H1 (cell line): Measurements from ENCODE around the gene HS2ST1. TPM values are rescaled to one million over a fixed set of nuclear protein-coding genes. Genes with fewer than 3 reads are reported as not detected.

ENCODE experiments used
- CTCF ChIA-PET: fragments of 300-600 bp; sonication (Branson Sonifier 250); formaldehyde crosslinking; loops from one replicate; lab custom pipeline; 2021; ENCODE audit not compliant: partially characterized antibody; lab: Charles Lee
- POLR2A ChIA-PET: fragments of 300-600 bp; sonication (Branson Sonifier 250); formaldehyde crosslinking; loops from one replicate; lab custom pipeline; 2021; ENCODE audit warnings: inconsistent platforms; ENCODE audit not compliant: partially characterized antibody; lab: Charles Lee
- DNase-seq, 2 experiments: peaks; one replicate each; pipeline versions ENCODE4 v3.0.0 to v3.0.0-alpha.2; 2010 to 2022; ENCODE audit warnings: low spot score in 2 of 2, low read depth in 1 of 2, mixed read lengths in 1 of 2
- FAIRE-seq: peaks from 2 replicates; lab custom pipeline; 2011; peaks lifted over from hg19 to GRCh38; lab: Jason Lieb, UNC
- H2AFZ ChIP-seq: 2 replicates; pipeline ENCODE4 v1.8.1; 2012; ENCODE audit warnings: low read length, inconsistent platforms
- H2AK5ac ChIP-seq: 2 replicates; pipeline ENCODE4 v1.6.1; 2013; ENCODE audit warnings: low read depth, low read length
- H2BK120ac ChIP-seq: replicated peaks from 2 replicates; pipeline ENCODE3; 2013; ENCODE audit warnings: low read depth, low read length, inconsistent platforms
- H2BK12ac ChIP-seq: 2 replicates; pipeline ENCODE4 v1.6.1; 2013; ENCODE audit warnings: low read depth, low read length
- H2BK15ac ChIP-seq: 2 replicates; pipeline ENCODE4 v1.6.1; 2013; ENCODE audit warnings: low read length
- H2BK20ac ChIP-seq: 2 replicates; pipeline ENCODE4 v1.6.1; 2013; ENCODE audit warnings: low read length
- H2BK5ac ChIP-seq: 2 replicates; pipeline ENCODE4 v1.6.1; 2013; ENCODE audit warnings: low read depth, low read length
- H3K14ac ChIP-seq: 2 replicates; pipeline ENCODE4 v1.6.1; 2013; ENCODE audit warnings: inconsistent platforms; ENCODE audit not compliant: insufficient read length
- H3K18ac ChIP-seq: 2 replicates; pipeline ENCODE4 v1.6.1; 2013; ENCODE audit warnings: low read length; ENCODE audit errors: extremely low read depth
- H3K23ac ChIP-seq: 2 replicates; pipeline ENCODE4 v1.6.1; 2013; ENCODE audit warnings: inconsistent platforms; ENCODE audit not compliant: insufficient read length
- H3K23me2 ChIP-seq: 2 replicates; pipeline ENCODE4 v1.6.1; 2013; ENCODE audit warnings: low read depth, low read length
- H3K27ac ChIP-seq: 2 replicates; pipeline ENCODE4 v1.6.1; 2011; ENCODE audit warnings: low read depth, low read length, inconsistent platforms
- H3K27me3 ChIP-seq, 4 experiments: replicated peaks in 1 of 4; 1 replicate in 1 of 4; 2 replicates in 3 of 4; pipeline versions ENCODE4 v1.6.1 to v1.8.1; 2011 to 2013; ENCODE audit warnings: low read length in 3 of 4, mild to moderate bottlenecking in 3 of 4, inconsistent platforms in 2 of 4, mixed read lengths in 2 of 4, moderate library complexity in 1 of 4; ENCODE audit not compliant: control insufficient read depth in 3 of 4, insufficient read depth in 3 of 4; ENCODE audit errors: extremely low read depth in 1 of 4
- H3K36me3 ChIP-seq, 4 experiments: 2 replicates each; pipeline versions ENCODE4 v1.6.1 to v1.8.1; 2011 to 2013; ENCODE audit warnings: mild to moderate bottlenecking in 4 of 4, low read length in 3 of 4, moderate library complexity in 2 of 4, control low read depth in 1 of 4, inconsistent platforms in 1 of 4; ENCODE audit not compliant: insufficient read depth in 4 of 4, control insufficient read depth in 2 of 4
- H3K4ac ChIP-seq: replicated peaks from 2 replicates; pipeline ENCODE3; 2013; ENCODE audit warnings: low read length, low read depth, mixed read lengths, inconsistent platforms; ENCODE audit not compliant: insufficient read length
- H3K4me1 ChIP-seq, 4 experiments: replicated peaks in 1 of 4; 1 replicate in 1 of 4; 2 replicates in 3 of 4; pipeline versions ENCODE4 v1.6.1 to v1.8.1; 2011 to 2013; ENCODE audit warnings: low read length in 3 of 4, inconsistent platforms in 2 of 4, mixed read lengths in 1 of 4; ENCODE audit not compliant: insufficient read depth in 4 of 4, control insufficient read depth in 3 of 4
- H3K4me2 ChIP-seq, 2 experiments: 2 replicates each; pipeline versions ENCODE4 v1.6.1 to v1.8.1; 2011 to 2013; ENCODE audit warnings: low read depth in 2 of 2, low read length in 2 of 2, control low read depth in 1 of 2, inconsistent platforms in 1 of 2, mild to moderate bottlenecking in 1 of 2; ENCODE audit not compliant: insufficient read depth in 1 of 2
- H3K4me3 ChIP-seq, 4 experiments: fragments of 200-600, 300-600 bp in 1 of 4; sonication (generic), shearing (Covaris generic), sonication (Bioruptor Twin) in 1 of 4; 2 replicates each; pipeline versions ENCODE4 v1.5.1 to v1.8.1; 2011 to 2016; ENCODE audit warnings: low read length in 4 of 4, low read depth in 3 of 4, control low read depth in 2 of 4, inconsistent platforms in 2 of 4, mild to moderate bottlenecking in 2 of 4, mixed read lengths in 1 of 4, moderate library complexity in 1 of 4; ENCODE audit not compliant: insufficient read depth in 2 of 4; ENCODE audit errors: extremely low read depth in 1 of 4
- H3K56ac ChIP-seq: replicated peaks from 2 replicates; pipeline ENCODE3; 2013; ENCODE audit warnings: low read depth, mild to moderate bottlenecking, mixed read lengths, low read length, inconsistent platforms; ENCODE audit not compliant: insufficient read length
- H3K79me1 ChIP-seq: 2 replicates; pipeline ENCODE4 v1.6.1; 2013; ENCODE audit warnings: low read depth, low read length, control low read depth
- H3K79me2 ChIP-seq, 2 experiments: 2 replicates each; pipeline versions ENCODE4 v1.6.1 to v1.8.1; 2012 to 2013; ENCODE audit warnings: low read length in 2 of 2, mild to moderate bottlenecking in 2 of 2, inconsistent platforms in 1 of 2; ENCODE audit not compliant: insufficient read depth in 2 of 2, control insufficient read depth in 1 of 2
- H3K9ac ChIP-seq, 4 experiments: replicated peaks in 1 of 4; 1 replicate in 1 of 4; 2 replicates in 3 of 4; pipeline versions ENCODE4 v1.6.1 to v1.8.1; 2011 to 2013; ENCODE audit warnings: low read depth in 3 of 4, low read length in 3 of 4, control low read depth in 2 of 4, mild to moderate bottlenecking in 2 of 4, moderate library complexity in 2 of 4, inconsistent platforms in 1 of 4; ENCODE audit errors: extremely low read depth in 1 of 4
- H3K9me3 ChIP-seq, 2 experiments: 2 replicates each; pipeline versions ENCODE4 v1.6.1 to v1.8.1; 2012 to 2013; ENCODE audit warnings: mild to moderate bottlenecking in 2 of 2, moderate library complexity in 2 of 2, control low read depth in 1 of 2, inconsistent platforms in 1 of 2, low read depth in 1 of 2, low read length in 1 of 2, mixed read lengths in 1 of 2; ENCODE audit not compliant: insufficient read depth in 2 of 2
- H4K20me1 ChIP-seq, 2 experiments: replicated peaks in 1 of 2; 2 replicates each; pipeline versions ENCODE3 to v1.8.1; 2011 to 2013; ENCODE audit warnings: inconsistent platforms in 2 of 2, low read length in 2 of 2, mild to moderate bottlenecking in 1 of 2; ENCODE audit not compliant: insufficient read depth in 2 of 2, control insufficient read depth in 1 of 2
- H4K5ac ChIP-seq: 2 replicates; pipeline ENCODE4 v1.6.1; 2013; ENCODE audit warnings: low read length, low read depth, mixed read lengths, inconsistent platforms; ENCODE audit not compliant: insufficient read length
- H4K8ac ChIP-seq: 2 replicates; pipeline ENCODE4 v1.8.0; 2013; ENCODE audit warnings: mild to moderate bottlenecking, moderate library complexity, low read length, inconsistent platforms; ENCODE audit not compliant: insufficient read depth; ENCODE audit errors: extremely low read depth
- H4K91ac ChIP-seq: replicated peaks from 2 replicates; pipeline ENCODE3; 2013; ENCODE audit warnings: low read length, mixed read lengths, inconsistent platforms; ENCODE audit not compliant: insufficient read length
- BACH1 ChIP-seq: IDR thresholded peaks from 2 replicates; pipeline ENCODE4 v1.6.1; 2012; ENCODE audit warnings: low read length, improper control_type of control experiment
- CBX5 ChIP-seq: fragments of 300-800, 300-1000 bp; sonication (generic); IDR thresholded peaks from 2 replicates; pipeline ENCODE4 v1.7.1; 2016; ENCODE audit warnings: antibody characterized with exemption, low read length, low read depth
- CREB1 ChIP-seq: IDR thresholded peaks from 2 replicates; pipeline ENCODE4 v1.6.1; 2012; ENCODE audit warnings: inconsistent platforms
- EZH2 ChIP-seq: fragments of 200-600 bp; sonication (generic); IDR thresholded peaks from 2 replicates; pipeline ENCODE4 v1.7.1; 2012; ENCODE audit warnings: low read depth, mild to moderate bottlenecking, moderate library complexity, low read length, inconsistent platforms; ENCODE audit not compliant: severe bottlenecking
- FOSL1 ChIP-seq: IDR thresholded peaks from 2 replicates; pipeline ENCODE4 v1.6.1; 2011; ENCODE audit warnings: mild to moderate bottlenecking, low read depth, low read length, moderate library complexity; ENCODE audit not compliant: insufficient read depth
- HDAC2 ChIP-seq, 2 experiments: fragments of 300-600 bp in 1 of 2; sonication (generic) in 1 of 2; IDR thresholded peaks; 2 replicates each; pipeline ENCODE4 v1.6.1; 2011 to 2012; ENCODE audit warnings: low read depth in 2 of 2, low read length in 2 of 2, mild to moderate bottlenecking in 2 of 2, moderate library complexity in 2 of 2, borderline replicate concordance in 1 of 2, inconsistent platforms in 1 of 2
- KDM1A ChIP-seq: fragments of 200-600, 300-600 bp; sonication (generic); IDR thresholded peaks from 2 replicates; pipeline ENCODE4 v1.7.1; 2016; ENCODE audit warnings: mild to moderate bottlenecking, low read length, borderline replicate concordance
- POLR2AphosphoS5 ChIP-seq: IDR thresholded peaks from 2 replicates; pipeline ENCODE4 v1.6.1; 2011; ENCODE audit warnings: low read depth, low read length
- SP4 ChIP-seq: IDR thresholded peaks from 2 replicates; pipeline ENCODE4 v1.6.1; 2012; ENCODE audit warnings: low read length, inconsistent platforms
- TAF1 ChIP-seq: IDR thresholded peaks from 2 replicates; pipeline ENCODE4 v1.6.1; 2011; ENCODE audit warnings: mild to moderate bottlenecking, low read depth, low read length
- TEAD4 ChIP-seq: IDR thresholded peaks from 2 replicates; pipeline ENCODE4 v1.6.1; 2012; ENCODE audit warnings: low read depth, low read length, inconsistent platforms, mixed read lengths
- WGBS, 2 experiments: shearing (Covaris generic) in 1 of 2; methylation state at CpG; one replicate each; pipeline versions ENCODE4 v1.1.6 to v1.1.7; 2013 to 2015; ENCODE audit warnings: low lambda C conversion rate in 2 of 2, mixed read lengths in 2 of 2, inconsistent platforms in 1 of 2, low coverage in 1 of 2, missing lambda C conversion rate in 1 of 2; ENCODE audit not compliant: insufficient replicate concordance in 2 of 2, insufficient coverage in 1 of 2, insufficient read length in 1 of 2; ENCODE audit errors: extremely low coverage in 1 of 2, missing lambda C conversion rate in 1 of 2; 5-methylcytosine and 5-hydroxymethylcytosine counted together
- polyA plus RNA-seq, 7 experiments: library from polyadenylated mRNA; depleted of rRNA in 3 of 7; stranded (reverse) in 5 of 7; unstranded in 2 of 7; fragments of >200 nt in 5 of 7; fragments of 200-250 nt in 2 of 7; gene quantifications; 1 replicate in 5 of 7; 2 replicates in 1 of 7; 4 replicates in 1 of 7; pipeline versions ENCODE4 v1.2.1 to v1.2.3, GENCODE V29; 2011 to 2013; ENCODE audit warnings: missing spikeins in 2 of 7, mixed read lengths in 2 of 7
- total RNA-seq: library from RNA; stranded (reverse); fragmentation: NEBNext Ultra II Directional; extraction: Animal tissue kit (Norgen Biotek cat#: 25700); gene quantifications from 2 replicates; pipeline ENCODE4 v1.2.1, GENCODE V29; 2021

Gene HS2ST1
- total and polyA plus RNA-seq, 2 of the 8 experiments (the other 6 are each of a cell fraction or from before 2014, with no cell fraction given): 5.2 to 28.3 TPM

DNA sequence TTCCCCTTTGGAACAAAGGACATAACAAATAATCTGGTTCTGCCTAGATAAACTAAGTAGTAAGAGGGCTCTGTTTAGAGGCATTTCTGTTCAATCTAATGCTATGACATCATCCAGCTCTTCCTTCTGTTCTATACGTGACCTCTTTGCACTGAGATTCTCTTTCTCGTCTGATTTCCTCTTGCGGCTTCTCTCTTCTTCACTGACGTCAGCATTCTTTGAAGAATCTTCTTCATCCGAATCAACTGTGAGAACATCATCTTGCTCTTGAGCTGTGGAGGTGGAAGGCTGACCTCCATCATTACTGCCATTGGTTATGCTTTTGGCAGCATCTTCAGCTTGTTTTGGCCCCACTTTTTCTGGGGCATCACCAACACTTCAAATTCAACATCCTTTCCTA is 130.4 kb downstream of the HS2ST1 start:
- Histone ChIP-seq H2AFZ (no peak overlapping the region), H2BK5ac (no peak overlapping the region), H4K20me1 (peaks cover 0 to 2% of the 10 kb centered on the region in 2 experiments), H3K9me3 (no peaks in the 10 kb centered on the region; a peak in 2 of 4 replicates), H3K56ac (no peak overlapping the region), H3K27ac (no peak overlapping the region), H3K79me2 (peaks cover 0 to 44% of the 10 kb centered on the region in 2 experiments; a peak in 2 of 4 replicates), H3K23me2 (no peaks in the 10 kb centered on the region), H3K4ac (no peak overlapping the region), H3K79me1 (no peaks in the 10 kb centered on the region), H2BK20ac (no peak overlapping the region), H2BK15ac (no peak overlapping the region), H4K91ac (no peak overlapping the region), H2BK12ac (no peak overlapping the region), H4K5ac (no peak overlapping the region), H3K18ac (no peak overlapping the region), H3K23ac (no peak overlapping the region), H3K4me1 (no peaks in the 10 kb centered on the region), H3K9ac (no peak overlapping the region), H3K27me3 (no peaks in the 10 kb centered on the region), H3K4me3 (no peak overlapping the region), H3K14ac (no peak overlapping the region), H4K8ac (no peak overlapping the region), H2BK120ac (no peak overlapping the region), H2AK5ac (no peak overlapping the region), H3K4me2 (no peak overlapping the region), H3K36me3 (no peaks in the 10 kb centered on the region; a peak in 1 of 8 replicates)
- no peak for DNase-seq
- no peak for FAIRE-seq
- ChIA-PET POLR2A (no interaction called here), CTCF (interaction anchor here (1.9 kb wide), 1 partner anchor 39 kb away, joined by 6 read pairs; no protein-coding TSS in a partner anchor)
- 92% methylated on average over 5 of the region's 5 CpGs; no CpG with 5 or more reads in 1 of the 2 experiments for WGBS, 2 experiments
- TF ChIP-seq TAF1 (no peak), TEAD4 (no peak), SP4 (no peak), BACH1 (no peak), FOSL1 (no peak), CBX5 (no peak), KDM1A (no peak), CREB1 (no peak), HDAC2 (IDR thresholded peaks at IDR 0.05; ENCODE audit: borderline replicate concordance in 1 of 2, low read depth in 2 of 2, low read length in 2 of 2) (no peak), EZH2 (no peak), POLR2AphosphoS5 (no peak)
